ENCODE measurements around the gene PPP2R3B.

PPP2R3B gene

DNA sequence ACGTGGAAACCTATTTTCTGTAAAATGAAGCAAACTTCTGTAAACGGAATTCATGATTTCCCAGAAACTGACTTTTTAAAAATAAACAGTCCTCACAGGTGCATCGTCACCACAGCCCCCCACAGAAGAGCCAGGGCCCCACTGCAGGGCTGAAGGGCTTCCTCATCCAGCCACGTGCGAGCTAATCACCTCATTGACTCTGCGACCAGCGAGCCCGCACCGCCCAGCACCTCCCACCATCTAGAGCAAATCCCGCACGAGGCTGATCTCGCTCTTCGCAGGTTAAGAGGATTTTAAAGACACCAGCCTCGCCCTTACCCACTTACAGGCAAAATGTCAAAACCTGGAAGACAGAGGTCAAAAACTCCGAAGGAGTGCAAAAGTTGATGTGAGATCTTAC lies 14.8 kb downstream of the PPP2R3B start:
- CTCF ChIA-PET = no interaction called here
- Histone ChIP-seq H3K4me3 (ENCODE audit: low read depth, low read length) (no peak overlapping the region), H3K9me3 (ENCODE audit: control insufficient read depth, insufficient read depth, low read depth, low read length) (no peaks in the 10 kb centered on the region), H3K27ac (ENCODE audit: extremely low read depth, low read depth, low read length) (no peak overlapping the region), H3K4me1 (ENCODE audit: control insufficient read depth, insufficient read depth, low read length) (peaks cover 9% of the 10 kb centered on the region), H3K36me3 (ENCODE audit: control insufficient read depth in 2 of 2, insufficient read depth in 1 of 2, low read length in 2 of 2) (no peaks in the 10 kb centered on the region)
- TF ChIP-seq ZSCAN30 (tag by site-specific recombination; IDR thresholded peaks at IDR 0.05) (no peak), ZNF366 (tag by site-specific recombination; conservative IDR thresholded peaks at IDR 0.05) (no peak), INSM2 (tag by site-specific recombination; IDR thresholded peaks at IDR 0.05) (no peak), ZNF837 (tag by site-specific recombination; IDR thresholded peaks at IDR 0.05) (no peak), ZNF19 (tag by site-specific recombination; IDR thresholded peaks at IDR 0.05; ENCODE audit: low read depth) (no peak), ZNF23 (tag by site-specific recombination; IDR thresholded peaks at IDR 0.05; ENCODE audit: borderline replicate concordance) (no peak), ZNF558 (tag by site-specific recombination; IDR thresholded peaks at IDR 0.05) (no peak), KLF8 (tag by site-specific recombination; IDR thresholded peaks at IDR 0.05) (no peak), ZNF76 (tag by site-specific recombination; IDR thresholded peaks at IDR 0.05; ENCODE audit: borderline replicate concordance, low read depth) (no peak), YY1 (tag by site-specific recombination; IDR thresholded peaks at IDR 0.05) (no peak), ZNF112 (tag by site-specific recombination; IDR thresholded peaks at IDR 0.05) (no peak), ZNF350 (tag by site-specific recombination; IDR thresholded peaks at IDR 0.05) (no peak), ZNF324 (tag by site-specific recombination; IDR thresholded peaks at IDR 0.05) (no peak), ZNF423 (tag by site-specific recombination; IDR thresholded peaks at IDR 0.05) (no peak)
- TF ChIP-seq, protein P1, sequence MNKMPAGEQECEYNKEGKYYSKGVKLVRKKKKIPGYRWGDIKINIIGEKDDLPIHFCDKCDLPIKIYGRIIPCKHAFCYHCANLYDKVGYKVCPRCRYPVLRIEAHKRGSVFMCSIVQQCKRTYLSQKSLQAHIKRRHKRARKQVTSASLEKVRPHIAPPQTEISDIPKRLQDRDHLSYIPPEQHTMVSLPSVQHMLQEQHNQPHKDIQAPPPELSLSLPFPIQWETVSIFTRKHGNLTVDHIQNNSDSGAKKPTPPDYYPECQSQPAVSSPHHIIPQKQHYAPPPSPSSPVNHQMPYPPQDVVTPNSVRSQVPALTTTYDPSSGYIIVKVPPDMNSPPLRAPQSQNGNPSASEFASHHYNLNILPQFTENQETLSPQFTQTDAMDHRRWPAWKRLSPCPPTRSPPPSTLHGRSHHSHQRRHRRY (tag by site-specific recombination; IDR thresholded peaks at IDR 0.05) = no peak
- TF ChIP-seq, protein P2, sequence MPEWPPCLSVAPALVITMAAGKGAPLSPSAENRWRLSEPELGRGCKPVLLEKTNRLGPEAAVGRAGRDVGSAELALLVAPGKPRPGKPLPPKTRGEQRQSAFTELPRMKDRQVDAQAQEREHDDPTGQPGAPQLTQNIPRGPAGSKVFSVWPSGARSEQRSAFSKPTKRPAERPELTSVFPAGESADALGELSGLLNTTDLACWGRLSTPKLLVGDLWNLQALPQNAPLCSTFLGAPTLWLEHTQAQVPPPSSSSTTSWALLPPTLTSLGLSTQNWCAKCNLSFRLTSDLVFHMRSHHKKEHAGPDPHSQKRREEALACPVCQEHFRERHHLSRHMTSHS (tag by site-specific recombination; IDR thresholded peaks at IDR 0.05) = no peak
- POLR2A ChIA-PET = no interaction called here

DNA sequence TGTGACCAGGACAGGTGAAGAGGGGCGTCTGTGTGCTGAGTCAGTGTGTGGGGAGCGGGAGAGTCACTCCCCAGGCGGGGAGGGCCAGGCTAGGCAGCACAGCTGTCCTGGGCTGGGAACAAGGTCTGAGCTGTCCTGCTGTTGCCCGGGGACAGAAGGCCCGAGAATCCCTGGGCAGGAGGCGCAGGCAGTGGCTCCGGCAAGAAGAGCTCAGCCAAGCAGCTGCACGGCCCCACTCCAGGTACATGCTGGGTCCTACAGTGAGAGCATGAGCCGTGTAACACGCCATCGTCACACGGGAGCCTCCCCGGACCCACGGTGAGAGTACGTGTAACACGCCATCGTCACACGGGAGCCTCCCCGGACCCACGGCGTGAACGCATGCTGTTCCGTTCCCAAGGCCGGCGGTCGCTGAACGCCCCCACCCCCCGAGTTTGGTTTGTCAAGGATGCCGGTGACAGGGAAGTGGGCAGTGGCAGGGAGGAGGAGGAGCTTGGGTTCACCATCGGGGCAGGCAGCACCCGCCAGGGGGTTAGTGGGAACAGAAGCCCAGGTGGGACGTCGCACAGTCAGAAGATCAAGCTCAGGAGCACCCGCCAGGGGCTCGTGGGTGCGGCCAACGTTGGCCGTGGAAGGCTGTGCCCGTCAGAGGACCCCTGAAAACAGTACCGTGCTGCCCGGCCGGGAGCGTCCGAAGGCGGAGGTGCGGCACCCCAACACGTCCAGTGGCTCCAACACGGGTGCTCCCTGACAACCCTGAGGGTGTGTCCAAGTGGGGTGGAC lies 15.6 kb downstream of the PPP2R3B start:
- TF ChIP-seq ZSCAN18 (tag by site-specific recombination; IDR thresholded peaks at IDR 0.05) (no peak), RBAK (tag by site-specific recombination; IDR thresholded peaks at IDR 0.05) (no peak), ZNF398 (tag by site-specific recombination; IDR thresholded peaks at IDR 0.05) (no peak), ZNF248 (tag by site-specific recombination; IDR thresholded peaks at IDR 0.05) (no peak), ZNF623 (tag by site-specific recombination; IDR thresholded peaks at IDR 0.05) (no peak), ZIC2 (tag by site-specific recombination; IDR thresholded peaks at IDR 0.05) (no peak), SALL2 (tag by site-specific recombination; IDR thresholded peaks at IDR 0.05; ENCODE audit: borderline replicate concordance) (no peak)
- no peaks in the 10 kb centered on the region for H3K9me3 ChIP-seq (ENCODE audit: control insufficient read depth, insufficient read depth, low read depth, low read length)
- H3K4me3 ChIP-seq (ENCODE audit: low read depth, low read length) = no peak overlapping the region
- CTCF ChIA-PET = no interaction called here
- POLR2A ChIA-PET = no interaction called here
- no peak overlapping the region for H3K27ac ChIP-seq (ENCODE audit: extremely low read depth, low read depth, low read length)
- peaks cover 9% of the 10 kb centered on the region for H3K4me1 ChIP-seq (ENCODE audit: control insufficient read depth, insufficient read depth, low read length)
- H3K36me3 ChIP-seq (ENCODE audit: control insufficient read depth in 2 of 2, insufficient read depth in 1 of 2, low read length in 2 of 2) = no peaks in the 10 kb centered on the region
